Measurements from ENCODE around the gene C3.

DNA sequence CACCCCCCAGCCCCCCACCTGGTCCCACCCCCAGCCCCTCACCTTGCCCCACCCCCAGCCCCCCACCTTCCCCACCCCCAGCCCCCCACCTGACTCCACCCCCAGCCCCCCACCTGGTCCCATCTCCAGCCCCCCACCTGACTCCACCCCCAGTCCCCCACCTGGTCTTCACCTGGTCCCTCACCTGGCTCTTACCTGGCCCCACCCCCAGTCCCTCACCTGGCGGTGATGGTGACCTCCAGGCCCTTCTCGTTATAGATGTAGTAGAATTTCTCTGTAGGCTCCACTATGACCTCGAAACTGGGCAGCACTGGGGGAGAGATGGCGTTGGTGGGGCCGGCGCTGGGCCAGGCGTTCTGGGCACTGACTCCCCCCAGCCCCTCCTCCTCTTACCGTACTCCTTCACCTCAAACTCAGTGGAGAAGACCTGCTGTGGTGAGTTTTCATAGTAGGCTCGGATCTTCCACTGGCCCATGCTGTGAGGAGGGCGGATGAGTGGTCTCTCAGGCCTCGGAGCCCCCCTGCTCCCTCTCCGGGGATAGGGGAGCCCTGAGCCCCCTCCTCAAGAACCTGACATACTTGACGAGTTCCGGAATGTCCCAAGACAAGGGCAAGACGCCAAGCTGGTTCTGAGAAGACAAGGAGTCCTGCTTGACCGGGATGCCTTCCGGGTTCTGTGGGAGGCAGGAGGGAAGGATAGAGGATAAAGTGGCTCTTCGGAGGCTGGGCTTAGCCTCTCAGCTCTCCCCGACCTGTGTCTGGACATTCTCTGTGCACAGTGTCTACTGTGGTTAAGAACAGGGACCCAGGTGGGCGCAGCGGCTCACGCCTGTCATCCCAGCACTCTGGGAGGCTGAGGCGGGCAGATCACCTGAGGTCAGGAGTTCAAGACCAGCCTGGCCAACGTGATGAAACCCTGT, 6.4 kb downstream of the C3 start:
- TF ChIP-seq, protein P1, sequence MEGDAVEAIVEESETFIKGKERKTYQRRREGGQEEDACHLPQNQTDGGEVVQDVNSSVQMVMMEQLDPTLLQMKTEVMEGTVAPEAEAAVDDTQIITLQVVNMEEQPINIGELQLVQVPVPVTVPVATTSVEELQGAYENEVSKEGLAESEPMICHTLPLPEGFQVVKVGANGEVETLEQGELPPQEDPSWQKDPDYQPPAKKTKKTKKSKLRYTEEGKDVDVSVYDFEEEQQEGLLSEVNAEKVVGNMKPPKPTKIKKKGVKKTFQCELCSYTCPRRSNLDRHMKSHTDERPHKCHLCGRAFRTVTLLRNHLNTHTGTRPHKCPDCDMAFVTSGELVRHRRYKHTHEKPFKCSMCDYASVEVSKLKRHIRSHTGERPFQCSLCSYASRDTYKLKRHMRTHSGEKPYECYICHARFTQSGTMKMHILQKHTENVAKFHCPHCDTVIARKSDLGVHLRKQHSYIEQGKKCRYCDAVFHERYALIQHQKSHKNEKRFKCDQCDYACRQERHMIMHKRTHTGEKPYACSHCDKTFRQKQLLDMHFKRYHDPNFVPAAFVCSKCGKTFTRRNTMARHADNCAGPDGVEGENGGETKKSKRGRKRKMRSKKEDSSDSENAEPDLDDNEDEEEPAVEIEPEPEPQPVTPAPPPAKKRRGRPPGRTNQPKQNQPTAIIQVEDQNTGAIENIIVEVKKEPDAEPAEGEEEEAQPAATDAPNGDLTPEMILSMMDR (IDR thresholded peaks at IDR 0.05): no peak
- no peak for TF ChIP-seq POLR2A (IDR thresholded peaks at IDR 0.05)
